ENCODE results near the gene OIT3.
"Not testable (repeated sequence)": the region's sequence is repeated elsewhere in the genome, so short reads cannot be mapped to it uniquely, and the experiment has no call there.

The OIT3 gene

DNA sequence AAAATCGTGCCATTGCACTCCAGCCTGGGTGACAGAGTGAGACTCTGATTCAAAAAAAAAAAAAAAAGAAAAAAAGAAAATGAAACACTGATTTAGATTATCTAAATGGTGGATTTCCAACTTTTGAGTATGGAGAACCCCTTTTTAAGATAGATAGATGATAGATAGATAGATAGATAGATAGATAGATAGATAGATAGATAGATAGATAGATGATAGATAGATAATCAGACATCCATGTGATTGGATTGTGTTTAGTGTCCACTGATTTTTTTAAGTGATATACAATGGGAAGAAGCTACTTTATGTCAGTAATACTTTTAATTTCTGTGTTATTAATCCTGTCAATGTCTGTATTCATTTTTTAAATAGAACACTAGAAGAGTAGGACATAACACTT, 6.0 kb downstream of the OIT3 start:
- no peak for DNase-seq (ENCODE audit: low read depth in 1 of 2, low spot score in 1 of 2)

DNA sequence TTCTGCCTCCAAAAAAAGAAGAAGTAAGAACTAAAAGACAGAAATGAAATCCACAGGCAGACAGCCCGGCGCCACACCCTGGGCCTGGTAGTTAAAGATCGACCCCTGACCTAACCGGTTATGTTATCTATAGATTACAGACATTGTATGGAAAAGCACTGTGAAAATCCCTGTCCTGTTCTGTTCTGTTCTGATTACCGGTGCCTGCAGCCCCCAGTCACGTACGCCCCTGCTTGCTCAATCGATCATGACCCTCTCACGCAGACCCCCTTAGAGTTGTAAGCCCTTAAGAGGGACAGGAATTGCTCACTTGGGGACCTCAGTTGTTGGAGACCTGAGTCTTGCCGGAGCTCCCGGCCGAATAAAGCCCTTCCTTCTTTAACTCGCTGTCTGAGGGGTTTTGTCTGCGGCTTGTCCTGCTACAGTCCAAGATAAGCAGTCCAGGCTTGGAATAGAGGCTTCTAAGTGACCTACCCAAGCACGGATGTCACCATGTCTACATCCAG, 10.5 kb downstream of the OIT3 start:
- not testable (repeated sequence) for DNase-seq (ENCODE audit: low read depth in 1 of 2, low spot score in 1 of 2)

GRCh38 chr10:72904806-72905205, 11.3 kb downstream of the OIT3 start:
- DNase-seq (ENCODE audit: low read depth in 1 of 2, low spot score in 1 of 2), result no peak

GRCh38 chr10:72906446-72906845, 12.9 kb downstream of the OIT3 start:
- no peak for DNase-seq (ENCODE audit: low read depth in 1 of 2, low spot score in 1 of 2)

DNA sequence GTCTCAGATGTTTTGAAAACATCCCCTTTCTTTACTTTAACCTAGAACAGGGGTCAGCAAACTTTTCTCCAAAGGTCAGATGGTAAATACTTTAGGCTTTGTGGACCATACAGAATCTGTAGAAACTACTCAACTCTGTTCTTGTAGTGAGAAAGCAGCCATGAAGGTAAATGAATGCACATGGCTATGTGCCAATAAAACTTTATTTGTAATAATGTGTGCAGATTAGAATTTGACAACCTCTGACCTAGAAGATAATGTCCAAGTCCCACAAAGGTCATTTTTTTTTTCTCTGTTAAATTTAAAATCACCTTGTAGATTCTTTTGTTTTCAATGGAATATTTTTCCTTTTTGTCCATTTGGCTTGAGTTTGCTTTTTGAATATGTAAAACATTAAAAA, 17.2 kb downstream of the OIT3 start:
- no peak for DNase-seq (ENCODE audit: low read depth in 1 of 2, low spot score in 1 of 2)

- DNase-seq (ENCODE audit: low read depth in 1 of 2, low spot score in 1 of 2), result no peak
These were observed 18.2 kb downstream of the OIT3 start for GRCh38 chr10:72911758-72912157.

DNA sequence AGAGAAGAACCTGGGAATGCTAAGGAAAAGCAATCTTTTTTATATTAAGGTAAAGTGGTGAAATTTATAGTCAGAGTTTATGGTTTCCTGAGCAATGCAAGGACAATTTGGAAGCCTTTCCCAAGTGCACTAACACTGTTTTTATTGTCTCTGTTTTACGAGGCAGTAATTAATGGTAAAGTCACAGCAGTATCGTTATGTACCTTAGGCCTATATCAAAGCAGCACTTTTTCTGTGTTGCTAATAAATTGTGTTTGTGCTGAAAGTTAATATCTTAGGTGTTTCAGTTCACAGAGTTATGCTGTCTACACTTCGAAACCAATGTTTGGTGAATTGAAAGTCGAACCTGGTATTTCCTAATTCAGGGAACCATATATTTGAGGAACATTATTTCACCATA, 19.2 kb downstream of the OIT3 start:
- no peak for DNase-seq (ENCODE audit: low read depth in 1 of 2, low spot score in 1 of 2)

DNA sequence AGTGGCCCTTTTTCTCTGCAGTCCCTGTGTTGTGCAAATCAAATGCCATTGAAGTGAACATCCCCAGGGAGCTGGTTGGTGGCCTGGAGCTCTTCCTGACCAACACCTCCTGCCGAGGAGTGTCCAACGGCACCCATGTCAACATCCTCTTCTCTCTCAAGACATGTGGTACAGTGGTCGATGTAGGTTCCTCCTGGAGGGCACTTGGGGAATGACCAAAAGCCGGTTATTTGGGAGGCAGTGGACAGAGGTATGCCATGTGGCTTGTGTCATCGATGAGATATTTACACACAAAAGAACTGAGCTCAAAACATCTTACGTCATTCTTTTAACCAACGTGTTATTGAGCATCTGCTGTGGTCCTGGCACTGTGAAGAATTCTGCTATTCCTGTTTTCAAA, 19.7 kb downstream of the OIT3 start:
- no peak for DNase-seq (ENCODE audit: low read depth in 1 of 2, low spot score in 1 of 2)

DNA sequence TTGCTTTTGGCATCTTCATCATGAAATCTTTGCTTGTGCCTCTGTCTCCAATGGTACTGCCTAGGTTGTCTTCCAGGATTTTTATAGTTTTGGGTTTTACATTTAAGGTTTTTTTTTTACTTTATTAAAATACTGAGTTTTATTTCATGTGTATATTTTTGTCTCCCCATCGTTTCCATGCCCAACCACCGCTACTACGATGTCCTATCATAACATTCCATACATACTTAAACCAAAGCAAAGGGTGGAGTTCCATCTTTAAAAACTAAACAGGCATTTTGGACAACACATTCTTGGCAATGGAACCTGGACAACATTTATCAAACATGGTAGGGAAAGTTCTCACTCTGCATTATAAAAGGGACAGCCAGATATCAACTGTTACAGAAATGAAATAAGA, 23.7 kb downstream of the OIT3 start:
- DNase-seq (ENCODE audit: low read depth in 1 of 2, low spot score in 1 of 2), result not testable (repeated sequence)

DNA sequence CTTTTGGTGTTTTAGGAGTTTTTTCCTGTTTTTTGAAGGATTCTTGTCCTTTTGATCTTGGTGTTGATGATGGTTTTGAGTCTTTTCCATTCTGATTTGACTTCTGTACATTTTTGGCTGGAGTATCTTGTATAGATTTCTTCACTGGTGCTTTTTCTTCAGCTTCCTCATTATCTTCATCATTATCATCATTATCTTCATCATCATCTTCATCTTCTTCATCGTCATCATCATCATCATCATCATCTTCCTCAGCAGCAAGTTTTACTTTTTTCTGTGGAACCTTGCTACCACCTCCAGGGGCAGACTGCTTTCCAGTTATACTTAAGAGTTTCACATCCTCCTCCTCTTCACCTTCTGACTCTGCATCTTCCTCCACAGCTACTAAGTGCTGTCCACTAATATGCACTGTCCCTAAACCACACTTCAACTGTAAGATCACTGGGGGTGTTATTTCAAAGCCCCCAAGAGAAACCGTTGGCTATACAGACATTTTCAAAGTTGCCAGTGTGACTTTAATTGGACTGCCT, 24.3 kb downstream of the OIT3 start:
- DNase-seq (ENCODE audit: low read depth in 1 of 2, low spot score in 1 of 2), result not testable (repeated sequence)

- DNase-seq (ENCODE audit: low read depth in 1 of 2, low spot score in 1 of 2), result no peak
These were observed 24.8 kb downstream of the OIT3 start for GRCh38 chr10:72918352-72918751.

- not testable (repeated sequence) for DNase-seq (ENCODE audit: low read depth in 1 of 2, low spot score in 1 of 2)
These were observed 27.7 kb downstream of the OIT3 start for GRCh38 chr10:72921147-72921683.

DNA sequence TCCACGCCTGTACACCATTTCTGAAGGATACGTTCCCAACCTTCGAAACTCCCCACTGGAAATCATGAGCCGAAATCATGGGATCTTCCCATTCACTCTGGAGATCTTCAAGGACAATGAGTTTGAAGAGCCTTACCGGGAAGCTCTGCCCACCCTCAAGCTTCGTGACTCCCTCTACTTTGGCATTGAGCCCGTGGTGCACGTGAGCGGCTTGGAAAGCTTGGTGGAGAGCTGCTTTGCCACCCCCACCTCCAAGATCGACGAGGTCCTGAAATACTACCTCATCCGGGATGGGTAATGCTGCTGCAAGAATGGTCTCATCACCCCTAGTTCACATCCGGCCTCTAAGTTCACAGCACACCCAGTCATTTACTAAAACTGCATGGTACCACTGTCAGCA, 30.8 kb downstream of the OIT3 start:
- no peak for DNase-seq (ENCODE audit: low read depth in 1 of 2, low spot score in 1 of 2)

DNA sequence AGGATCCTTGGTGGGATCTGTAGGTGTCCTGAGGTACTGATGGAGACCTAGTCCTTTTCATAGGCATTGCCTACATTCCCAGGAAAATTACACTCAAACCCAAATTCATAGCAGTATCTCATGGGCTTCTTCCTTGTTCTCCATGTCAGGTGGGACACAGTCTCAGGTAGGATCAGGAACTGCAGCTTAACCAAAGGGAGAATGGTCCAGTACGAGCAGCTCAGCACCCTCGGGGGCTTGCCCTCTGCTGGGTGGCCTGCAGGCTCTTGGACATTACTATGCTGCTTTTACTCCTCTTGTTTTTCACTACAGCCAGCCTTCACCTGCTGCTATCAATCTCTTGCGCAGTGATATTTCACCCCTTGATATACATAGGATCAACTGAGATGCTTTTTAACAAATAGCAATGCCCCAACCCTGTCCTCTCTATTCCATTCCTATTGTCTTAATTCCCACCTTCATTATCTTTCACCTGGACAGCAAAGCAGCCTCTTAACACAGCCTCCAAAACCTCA, 32.5 kb downstream of the OIT3 start:
- DNase-seq (ENCODE audit: low read depth in 1 of 2, low spot score in 1 of 2), result no peak

DNA sequence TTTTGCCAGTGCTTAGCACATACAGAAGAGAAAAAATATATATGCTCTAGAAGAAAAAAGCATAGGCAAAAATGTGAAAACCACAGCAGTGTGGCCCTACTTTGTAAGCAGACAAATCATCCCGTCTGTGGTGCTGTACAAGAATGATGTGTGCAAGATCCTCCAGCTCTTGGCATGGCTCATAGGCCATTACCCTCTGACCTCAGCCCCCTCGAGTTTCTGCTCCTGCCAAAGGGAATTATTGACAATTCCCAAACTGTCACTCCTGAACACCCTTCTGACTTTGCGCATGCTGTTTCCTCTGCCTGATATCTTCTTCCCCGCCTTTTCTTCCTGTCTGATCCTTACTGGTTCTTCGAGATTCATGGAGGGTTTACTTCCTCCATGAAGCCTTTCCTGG, 33.9 kb downstream of the OIT3 start:
- DNase-seq (ENCODE audit: low read depth in 1 of 2, low spot score in 1 of 2), result no peak

- no peak for DNase-seq (ENCODE audit: low read depth in 1 of 2, low spot score in 1 of 2)
These were observed 35.3 kb downstream of the OIT3 start for GRCh38 chr10:72928798-72929197.

DNA sequence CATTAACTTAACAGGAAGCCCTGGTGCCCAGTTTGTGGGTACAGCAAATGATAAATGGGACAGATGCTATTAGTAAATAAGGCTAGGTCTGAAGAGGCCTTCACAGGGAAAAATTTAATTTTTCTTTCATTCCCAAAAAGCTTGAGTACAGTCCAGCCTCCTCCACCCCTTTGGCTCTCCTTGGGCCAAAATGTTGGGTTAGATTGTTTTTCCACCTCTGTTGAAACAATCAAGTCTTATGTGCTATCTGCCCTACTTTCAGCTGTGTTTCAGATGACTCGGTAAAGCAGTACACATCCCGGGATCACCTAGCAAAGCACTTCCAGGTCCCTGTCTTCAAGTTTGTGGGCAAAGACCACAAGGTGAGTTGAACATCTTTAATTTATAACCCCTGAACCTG, 36.7 kb downstream of the OIT3 start:
- no peak for DNase-seq (ENCODE audit: low read depth in 1 of 2, low spot score in 1 of 2)

GRCh38 chr10:72932259-72933015, 38.9 kb downstream of the OIT3 start:
- DNase-seq (ENCODE audit: low read depth in 1 of 2, low spot score in 1 of 2), result no peak

GRCh38 chr10:72935361-72935760, 41.8 kb downstream of the OIT3 start:
- no peak for DNase-seq (ENCODE audit: low read depth in 1 of 2, low spot score in 1 of 2)

- no peak for DNase-seq (ENCODE audit: low read depth in 1 of 2, low spot score in 1 of 2)
These were observed 50.1 kb downstream of the OIT3 start for GRCh38 chr10:72943498-72944234.

GRCh38 chr10:72946963-72947362, 53.4 kb downstream of the OIT3 start:
- no peak for DNase-seq (ENCODE audit: low read depth in 1 of 2, low spot score in 1 of 2)

- no peak for DNase-seq (ENCODE audit: low read depth in 1 of 2, low spot score in 1 of 2)
These were observed 55.2 kb downstream of the OIT3 start for GRCh38 chr10:72948762-72949161.
